ENCODE results near the gene TMEM129.

Gene TMEM129

GRCh38 chr4:1763550-1764080 is 42.5 kb upstream of the TMEM129 start:
- no peak overlapping the region for H2BK5ac ChIP-seq (ENCODE audit: low read length)
- H3K4me2 ChIP-seq (ENCODE audit: low read length) = no peak overlapping the region
- H3K27me3 ChIP-seq (ENCODE audit: insufficient read depth, low read length, poor library complexity) = no peaks in the 10 kb centered on the region
- H3K4me1 ChIP-seq (ENCODE audit: control insufficient read depth, low read depth, low read length) = no peaks in the 10 kb centered on the region
- no peaks in the 10 kb centered on the region for H3K36me3 ChIP-seq (ENCODE audit: control insufficient read depth, insufficient read depth, low read length)
- no peak overlapping the region for H2AK5ac ChIP-seq (ENCODE audit: low read length)
- WGBS (ENCODE audit: extremely low coverage, insufficient coverage, low lambda C conversion rate) = no CpG with 5 or more reads among the region's 36 CpGs
- no peak overlapping the region for H3K23ac ChIP-seq (ENCODE audit: low read length)
- H4K8ac ChIP-seq (ENCODE audit: low read depth, low read length) = no peak overlapping the region
- no peak overlapping the region for H3K4me3 ChIP-seq (ENCODE audit: low read length)
- no peak overlapping the region for H3K27ac ChIP-seq (ENCODE audit: low read depth, low read length)
- no peaks in the 10 kb centered on the region for H3K79me1 ChIP-seq (ENCODE audit: low read length)
- no peak overlapping the region for H3K18ac ChIP-seq (ENCODE audit: low read length)
- H2BK120ac ChIP-seq (ENCODE audit: low read depth, low read length) = no peak overlapping the region
- H4K5ac ChIP-seq (ENCODE audit: low read length) = no peak overlapping the region
- no peak overlapping the region for H3K9ac ChIP-seq (ENCODE audit: low read length)
- H2BK15ac ChIP-seq (replicated peaks; ENCODE audit: low read depth) = no peak overlapping the region
- no peak overlapping the region for H3K4ac ChIP-seq (ENCODE audit: low read depth, low read length)
- peak overlapping the region; percentile 42 for H3K56ac ChIP-seq (ENCODE audit: low read length)
- DNase-seq = no peak
- H3K79me2 ChIP-seq (ENCODE audit: control insufficient read depth, insufficient read depth, low read length) = no peaks in the 10 kb centered on the region

- Histone ChIP-seq H4K5ac (ENCODE audit: low read length) (no peak overlapping the region), H2BK15ac (replicated peaks; ENCODE audit: low read depth) (no peak overlapping the region), H2BK120ac (ENCODE audit: low read depth, low read length) (no peak overlapping the region), H3K4me3 (ENCODE audit: low read length) (no peak overlapping the region), H3K18ac (ENCODE audit: low read length) (no peak overlapping the region), H3K4me1 (ENCODE audit: control insufficient read depth, low read depth, low read length) (no peaks in the 10 kb centered on the region), H3K56ac (ENCODE audit: low read length) (peak overlapping the region; percentile 34), H4K8ac (ENCODE audit: low read depth, low read length) (no peak overlapping the region), H3K79me1 (ENCODE audit: low read length) (no peaks in the 10 kb centered on the region), H3K23ac (ENCODE audit: low read length) (no peak overlapping the region), H3K27ac (ENCODE audit: low read depth, low read length) (no peak overlapping the region), H3K79me2 (ENCODE audit: control insufficient read depth, insufficient read depth, low read length) (no peaks in the 10 kb centered on the region), H3K36me3 (ENCODE audit: control insufficient read depth, insufficient read depth, low read length) (no peaks in the 10 kb centered on the region), H3K4ac (ENCODE audit: low read depth, low read length) (no peak overlapping the region), H2BK5ac (ENCODE audit: low read length) (no peak overlapping the region), H3K9ac (ENCODE audit: low read length) (no peak overlapping the region), H3K27me3 (ENCODE audit: insufficient read depth, low read length, poor library complexity) (no peaks in the 10 kb centered on the region), H3K4me2 (ENCODE audit: low read length) (no peak overlapping the region), H2AK5ac (ENCODE audit: low read length) (no peak overlapping the region)
- DNase-seq = no peak
- no CpG with 5 or more reads among the region's 31 CpGs for WGBS (ENCODE audit: extremely low coverage, insufficient coverage, low lambda C conversion rate)
These were observed 42.0 kb upstream of the TMEM129 start for GRCh38 chr4:1763070-1763549.

GRCh38 chr4:1762264-1763010 is 41.3 kb upstream of the TMEM129 start:
- no peaks in the 10 kb centered on the region for H3K4me1 ChIP-seq (ENCODE audit: control insufficient read depth, low read depth, low read length)
- no CpG with 5 or more reads among the region's 20 CpGs for WGBS (ENCODE audit: extremely low coverage, insufficient coverage, low lambda C conversion rate)
- H3K79me1 ChIP-seq (ENCODE audit: low read length) = no peaks in the 10 kb centered on the region
- H4K8ac ChIP-seq (ENCODE audit: low read depth, low read length) = no peak overlapping the region
- no peak overlapping the region for H3K9ac ChIP-seq (ENCODE audit: low read length)
- H3K18ac ChIP-seq (ENCODE audit: low read length) = no peak overlapping the region
- no peak overlapping the region for H2BK5ac ChIP-seq (ENCODE audit: low read length)
- H3K27ac ChIP-seq (ENCODE audit: low read depth, low read length) = no peak overlapping the region
- no peaks in the 10 kb centered on the region for H3K27me3 ChIP-seq (ENCODE audit: insufficient read depth, low read length, poor library complexity)
- no peaks in the 10 kb centered on the region for H3K79me2 ChIP-seq (ENCODE audit: control insufficient read depth, insufficient read depth, low read length)
- H3K23ac ChIP-seq (ENCODE audit: low read length) = no peak overlapping the region
- no peak overlapping the region for H3K4me2 ChIP-seq (ENCODE audit: low read length)
- H2AK5ac ChIP-seq (ENCODE audit: low read length) = no peak overlapping the region
- H2BK15ac ChIP-seq (replicated peaks; ENCODE audit: low read depth) = no peak overlapping the region
- H3K4ac ChIP-seq (ENCODE audit: low read depth, low read length) = no peak overlapping the region
- no peak overlapping the region for H4K5ac ChIP-seq (ENCODE audit: low read length)
- DNase-seq = no peak
- H2BK120ac ChIP-seq (ENCODE audit: low read depth, low read length) = no peak overlapping the region
- no peaks in the 10 kb centered on the region for H3K36me3 ChIP-seq (ENCODE audit: control insufficient read depth, insufficient read depth, low read length)
- no peak overlapping the region for H3K4me3 ChIP-seq (ENCODE audit: low read length)
- H3K56ac ChIP-seq (ENCODE audit: low read length) = no peak overlapping the region

- H3K27ac ChIP-seq (ENCODE audit: low read depth, low read length) = no peak overlapping the region
- H3K18ac ChIP-seq (ENCODE audit: low read length) = no peak overlapping the region
- no peak overlapping the region for H2BK15ac ChIP-seq (replicated peaks; ENCODE audit: low read depth)
- H2BK5ac ChIP-seq (ENCODE audit: low read length) = no peak overlapping the region
- no peaks in the 10 kb centered on the region for H3K36me3 ChIP-seq (ENCODE audit: control insufficient read depth, insufficient read depth, low read length)
- DNase-seq = no peak
- no peak overlapping the region for H3K4me2 ChIP-seq (ENCODE audit: low read length)
- no peaks in the 10 kb centered on the region for H3K27me3 ChIP-seq (ENCODE audit: insufficient read depth, low read length, poor library complexity)
- no peak overlapping the region for H3K4me3 ChIP-seq (ENCODE audit: low read length)
- H2AK5ac ChIP-seq (ENCODE audit: low read length) = no peak overlapping the region
- no peaks in the 10 kb centered on the region for H3K79me2 ChIP-seq (ENCODE audit: control insufficient read depth, insufficient read depth, low read length)
- no peak overlapping the region for H3K23ac ChIP-seq (ENCODE audit: low read length)
- H4K8ac ChIP-seq (ENCODE audit: low read depth, low read length) = no peak overlapping the region
- H3K4ac ChIP-seq (ENCODE audit: low read depth, low read length) = no peak overlapping the region
- no peak overlapping the region for H3K9ac ChIP-seq (ENCODE audit: low read length)
- no peak overlapping the region for H2BK120ac ChIP-seq (ENCODE audit: low read depth, low read length)
- WGBS (ENCODE audit: extremely low coverage, insufficient coverage, low lambda C conversion rate) = no CpG with 5 or more reads among the region's 32 CpGs
- no peaks in the 10 kb centered on the region for H3K4me1 ChIP-seq (ENCODE audit: control insufficient read depth, low read depth, low read length)
- H4K5ac ChIP-seq (ENCODE audit: low read length) = no peak overlapping the region
- no peaks in the 10 kb centered on the region for H3K79me1 ChIP-seq (ENCODE audit: low read length)
- no peak overlapping the region for H3K56ac ChIP-seq (ENCODE audit: low read length)
These were observed 40.1 kb upstream of the TMEM129 start for GRCh38 chr4:1761130-1761689.

- no peak overlapping the region for H4K5ac ChIP-seq (ENCODE audit: low read length)
- no peak overlapping the region for H4K8ac ChIP-seq (ENCODE audit: low read depth, low read length)
- H2BK15ac ChIP-seq (replicated peaks; ENCODE audit: low read depth) = no peak overlapping the region
- no peaks in the 10 kb centered on the region for H3K36me3 ChIP-seq (ENCODE audit: control insufficient read depth, insufficient read depth, low read length)
- no peak overlapping the region for H2BK120ac ChIP-seq (ENCODE audit: low read depth, low read length)
- H3K4me3 ChIP-seq (ENCODE audit: low read length) = no peak overlapping the region
- H3K79me1 ChIP-seq (ENCODE audit: low read length) = no peaks in the 10 kb centered on the region
- H3K56ac ChIP-seq (ENCODE audit: low read length) = no peak overlapping the region
- no peaks in the 10 kb centered on the region for H3K27me3 ChIP-seq (ENCODE audit: insufficient read depth, low read length, poor library complexity)
- H3K18ac ChIP-seq (ENCODE audit: low read length) = no peak overlapping the region
- no peaks in the 10 kb centered on the region for H3K79me2 ChIP-seq (ENCODE audit: control insufficient read depth, insufficient read depth, low read length)
- no CpG with 5 or more reads among the region's 25 CpGs for WGBS (ENCODE audit: extremely low coverage, insufficient coverage, low lambda C conversion rate)
- no peaks in the 10 kb centered on the region for H3K4me1 ChIP-seq (ENCODE audit: control insufficient read depth, low read depth, low read length)
- no peak overlapping the region for H3K23ac ChIP-seq (ENCODE audit: low read length)
- H2BK5ac ChIP-seq (ENCODE audit: low read length) = no peak overlapping the region
- H3K4ac ChIP-seq (ENCODE audit: low read depth, low read length) = no peak overlapping the region
- H3K9ac ChIP-seq (ENCODE audit: low read length) = no peak overlapping the region
- H3K4me2 ChIP-seq (ENCODE audit: low read length) = no peak overlapping the region
- no peak overlapping the region for H3K27ac ChIP-seq (ENCODE audit: low read depth, low read length)
- no peak overlapping the region for H2AK5ac ChIP-seq (ENCODE audit: low read length)
- DNase-seq = no peak
These were observed 39.5 kb upstream of the TMEM129 start for GRCh38 chr4:1760521-1761071.

All from mesendoderm (in vitro differentiated cells).